NCI-H1436 treated with DMSO at 0.1 percent for 48 hours (cell line): ENCODE data around the gene TNFAIP2.

Experiments
- DNase-seq: peaks from one replicate; lab custom pipeline; 2025; lab: John Stamatoyannopoulos, UW

The TNFAIP2 gene, protein sequence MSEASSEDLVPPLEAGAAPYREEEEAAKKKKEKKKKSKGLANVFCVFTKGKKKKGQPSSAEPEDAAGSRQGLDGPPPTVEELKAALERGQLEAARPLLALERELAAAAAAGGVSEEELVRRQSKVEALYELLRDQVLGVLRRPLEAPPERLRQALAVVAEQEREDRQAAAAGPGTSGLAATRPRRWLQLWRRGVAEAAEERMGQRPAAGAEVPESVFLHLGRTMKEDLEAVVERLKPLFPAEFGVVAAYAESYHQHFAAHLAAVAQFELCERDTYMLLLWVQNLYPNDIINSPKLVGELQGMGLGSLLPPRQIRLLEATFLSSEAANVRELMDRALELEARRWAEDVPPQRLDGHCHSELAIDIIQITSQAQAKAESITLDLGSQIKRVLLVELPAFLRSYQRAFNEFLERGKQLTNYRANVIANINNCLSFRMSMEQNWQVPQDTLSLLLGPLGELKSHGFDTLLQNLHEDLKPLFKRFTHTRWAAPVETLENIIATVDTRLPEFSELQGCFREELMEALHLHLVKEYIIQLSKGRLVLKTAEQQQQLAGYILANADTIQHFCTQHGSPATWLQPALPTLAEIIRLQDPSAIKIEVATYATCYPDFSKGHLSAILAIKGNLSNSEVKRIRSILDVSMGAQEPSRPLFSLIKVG

DNA sequence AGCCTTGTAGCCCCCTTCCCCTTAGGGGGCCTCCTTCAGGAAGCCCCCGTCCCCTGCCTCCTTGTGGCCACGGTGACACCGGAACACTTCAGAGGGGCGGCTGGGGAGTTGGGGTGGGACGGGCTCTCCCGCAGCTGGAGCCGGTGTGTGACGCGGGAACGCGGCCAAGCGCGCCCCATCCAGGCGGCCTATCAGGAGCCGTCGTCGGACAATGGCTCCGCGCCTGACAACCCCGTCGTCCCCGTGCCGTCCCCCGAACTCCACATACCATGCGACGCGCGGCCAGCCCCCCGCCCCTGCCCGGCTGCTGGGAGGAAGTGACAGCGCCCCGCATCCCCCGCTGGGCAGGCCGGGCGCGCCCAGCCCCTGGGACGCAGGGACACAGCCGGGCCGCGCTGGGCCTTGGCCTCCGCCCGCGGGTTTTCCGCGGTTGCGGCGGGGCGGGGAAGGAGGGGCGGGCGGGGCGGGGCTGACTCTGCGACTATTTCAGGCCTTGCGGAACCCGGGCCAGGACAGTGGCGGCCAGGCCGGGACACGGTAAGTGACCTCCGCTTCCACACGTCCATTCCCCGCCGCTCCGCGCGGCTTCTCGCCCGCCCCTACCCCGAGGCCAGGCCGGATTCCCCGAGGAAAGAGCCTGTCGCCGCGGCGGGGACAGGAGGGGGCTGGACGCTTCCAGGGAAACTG, at the start of gene TNFAIP2:
TNFAIP2 (plus strand) TSS at position 515 of the 687 bp plus-strand sequence. CDS start 2,997 bp downstream, outside the sequence.
- no peak for DNase-seq

DNA sequence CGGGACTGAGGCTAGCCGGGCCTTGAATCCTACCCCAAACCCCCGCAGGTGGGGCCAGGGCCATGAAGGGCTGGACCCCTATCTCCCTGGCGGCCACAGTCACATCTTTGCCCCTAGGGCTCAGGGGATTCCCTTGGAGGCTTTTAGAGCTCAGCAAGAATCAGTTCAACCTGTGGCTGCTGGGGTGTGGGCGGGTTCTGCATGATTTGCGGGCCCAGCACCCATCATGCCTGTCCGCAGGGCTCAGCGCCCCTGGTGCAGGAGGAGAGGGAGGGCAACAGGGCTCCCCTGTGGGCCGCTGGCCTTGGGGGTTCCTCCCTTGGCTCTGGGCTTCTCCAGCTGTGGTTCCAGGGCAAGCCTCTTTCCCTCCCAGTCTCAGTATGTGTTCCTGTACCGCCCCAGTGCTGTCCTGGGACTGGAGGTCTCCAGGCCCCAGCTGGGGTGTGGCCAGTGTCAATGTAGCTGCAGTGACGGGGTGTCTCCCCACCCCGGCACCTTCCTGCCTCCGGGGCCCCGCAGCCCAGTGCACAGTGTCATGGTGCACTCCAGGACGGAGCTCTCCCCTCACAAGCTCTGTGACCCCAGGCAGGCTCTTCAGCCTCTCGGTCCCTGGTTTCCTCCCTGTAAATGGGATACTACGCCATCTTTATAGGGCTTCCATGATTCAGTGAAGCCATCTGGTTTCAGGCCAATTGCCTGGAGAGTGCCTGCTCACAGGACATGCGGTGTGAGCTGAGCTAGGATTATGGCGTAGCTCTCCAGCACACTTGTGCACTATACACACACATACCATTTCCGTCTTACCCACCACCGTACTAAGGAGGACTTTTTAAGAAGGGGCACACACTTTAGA, 49.2 kb upstream of the TNFAIP2 start:
- DNase-seq = no peak

DNA sequence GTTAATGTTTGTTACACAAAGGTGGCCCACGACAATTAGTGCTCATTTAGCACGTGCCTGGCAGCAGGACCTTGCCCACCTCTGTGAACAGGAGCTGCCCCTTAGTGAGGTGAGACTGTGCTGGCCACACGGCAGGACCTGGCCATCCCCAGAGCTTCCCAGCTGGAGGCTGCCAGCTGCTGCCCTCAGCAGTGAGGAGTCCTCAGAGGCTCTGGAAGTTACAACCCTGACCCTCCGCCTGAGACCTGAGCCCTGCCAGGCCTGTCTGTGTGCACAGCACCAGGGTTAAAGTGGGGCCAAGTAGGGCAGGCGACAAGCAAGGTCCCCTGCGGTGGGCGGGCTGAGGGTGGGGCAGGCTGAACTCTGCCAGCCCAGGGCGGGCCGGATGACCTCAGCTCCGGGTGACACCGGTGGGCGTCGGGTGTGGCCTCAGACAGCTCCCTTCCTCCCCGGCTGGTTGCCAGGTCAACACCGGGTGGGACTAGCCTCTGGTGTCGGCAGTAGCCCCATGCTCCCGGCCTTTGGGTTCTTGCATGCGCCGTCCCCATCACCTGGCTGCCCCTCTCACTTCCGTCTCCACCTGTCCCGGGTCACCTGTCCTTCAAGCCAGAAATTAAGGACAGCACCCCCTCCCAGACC, 48.4 kb upstream of the TNFAIP2 start:
- DNase-seq = no peak

DNA sequence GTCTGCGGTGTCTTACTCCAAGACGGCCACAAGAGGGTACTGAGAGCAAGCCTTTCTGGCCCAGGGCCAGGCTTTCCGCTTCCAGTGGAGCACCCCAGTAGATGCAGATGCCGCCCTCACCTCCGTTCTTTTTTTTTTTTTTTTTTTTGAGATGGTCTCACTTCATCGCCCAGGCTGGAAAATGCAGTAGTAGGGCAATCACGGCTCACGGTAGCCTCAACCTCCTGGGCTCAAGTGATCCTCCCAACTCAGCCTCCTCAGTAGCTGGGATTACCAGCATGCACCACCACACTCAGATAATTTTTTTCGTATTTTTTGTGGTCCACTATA, 44.9 kb upstream of the TNFAIP2 start:
- peak; percentile 52 for DNase-seq

DNA sequence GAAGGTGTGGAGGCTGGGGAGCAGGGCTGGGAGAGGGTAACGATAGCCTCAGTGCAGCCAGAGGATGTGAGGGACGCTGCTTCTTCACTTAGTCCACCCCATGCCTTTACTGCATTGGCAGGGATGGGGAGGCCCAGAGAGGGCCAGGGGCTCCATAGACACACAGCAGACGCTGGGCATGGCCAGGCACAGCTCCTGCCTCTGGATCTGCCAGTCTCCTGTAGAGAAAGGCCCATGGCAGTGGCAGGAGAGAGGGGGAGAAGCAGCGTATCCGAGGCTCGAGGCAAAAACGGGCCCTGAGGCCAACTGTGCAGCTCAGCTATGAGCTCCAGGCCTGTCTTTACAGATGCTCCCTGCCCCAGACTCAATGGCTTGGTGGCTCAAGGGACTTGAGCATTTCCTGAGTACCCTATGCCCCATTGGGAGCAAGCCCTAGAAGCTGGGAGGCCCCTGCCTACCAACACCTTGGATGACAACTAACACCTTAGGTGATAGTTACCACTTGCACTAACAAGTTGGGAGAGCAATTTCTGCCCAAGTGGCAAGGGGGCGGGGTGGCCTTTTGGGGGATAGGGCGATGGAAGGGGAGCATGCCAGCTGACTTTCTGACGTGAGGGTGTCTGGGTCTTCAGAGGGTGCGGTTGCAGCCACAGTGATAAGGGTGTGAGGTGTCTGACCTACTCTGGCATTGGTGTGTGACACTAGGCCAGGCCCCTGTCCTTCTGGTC, 44.2 kb upstream of the TNFAIP2 start:
- DNase-seq = no peak

DNA sequence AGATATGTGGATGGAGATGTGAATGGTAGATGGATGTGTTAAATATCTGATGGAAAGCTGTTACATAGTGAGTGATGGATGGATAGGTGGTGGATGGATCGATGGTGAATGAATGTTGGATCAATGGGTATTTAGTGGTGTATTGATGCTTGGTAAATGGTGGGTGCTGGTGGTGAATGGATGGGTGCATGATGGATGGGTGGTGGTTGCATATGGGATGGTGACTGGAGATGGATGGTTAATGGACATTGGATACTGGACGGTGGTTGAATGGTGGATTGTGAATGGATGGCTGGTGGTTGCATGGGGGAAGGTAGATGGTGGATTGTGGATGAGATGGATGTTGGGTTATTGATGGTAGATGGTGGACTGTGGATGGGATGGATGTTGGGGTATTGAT, 41.3 kb upstream of the TNFAIP2 start:
- no peak for DNase-seq

DNA sequence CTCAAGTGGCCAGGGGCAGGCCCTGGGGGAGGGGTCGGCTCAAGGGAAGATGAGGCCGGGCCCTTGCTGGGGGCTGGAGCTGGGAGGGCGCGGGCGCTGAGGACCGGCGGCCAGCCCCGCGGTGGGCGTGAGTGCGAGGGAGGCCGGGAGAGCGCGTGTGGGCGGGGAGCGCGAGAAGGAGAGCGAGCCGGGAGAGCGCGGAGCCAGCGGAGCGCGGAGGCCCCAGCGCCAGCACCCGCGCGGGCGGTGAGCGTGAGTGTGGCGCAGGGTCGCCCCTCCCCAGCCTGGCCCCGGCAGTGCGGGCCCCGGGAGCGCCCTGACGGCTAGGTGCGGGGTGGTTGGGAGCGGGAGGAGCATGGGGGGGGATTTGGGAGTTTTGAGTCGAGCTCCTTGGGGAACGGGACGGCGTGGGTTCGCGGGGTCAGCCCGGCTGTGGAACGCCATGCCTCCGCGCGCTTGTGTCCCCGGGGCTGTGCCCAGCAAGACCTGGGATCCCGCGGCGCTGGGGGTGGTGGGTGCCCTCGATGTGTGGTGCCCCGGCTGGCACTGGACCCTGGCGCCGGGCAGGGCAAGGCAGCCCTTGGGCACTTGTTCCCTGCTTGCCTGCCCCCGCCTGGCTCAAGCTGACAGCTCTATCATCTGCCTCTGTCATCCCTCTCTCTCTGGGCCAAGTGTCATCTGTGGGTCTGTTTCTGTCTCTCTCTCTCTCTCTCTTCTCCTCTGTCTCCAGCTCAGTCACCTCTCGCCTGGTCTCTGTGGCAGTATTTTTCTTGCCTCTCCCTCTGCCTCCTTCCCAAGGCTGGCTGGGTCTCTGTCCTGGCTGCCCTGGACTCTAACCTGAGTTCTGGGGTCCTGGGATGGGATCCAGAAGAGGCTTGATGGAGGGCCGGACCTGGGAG, 39.0 kb upstream of the TNFAIP2 start, which contains the start of gene LBHD2:
LBHD2 (plus strand) TSS at position 190 of the 899 bp plus-strand sequence. CDS start 1,803 bp downstream, outside the sequence.
- no peak for DNase-seq

DNA sequence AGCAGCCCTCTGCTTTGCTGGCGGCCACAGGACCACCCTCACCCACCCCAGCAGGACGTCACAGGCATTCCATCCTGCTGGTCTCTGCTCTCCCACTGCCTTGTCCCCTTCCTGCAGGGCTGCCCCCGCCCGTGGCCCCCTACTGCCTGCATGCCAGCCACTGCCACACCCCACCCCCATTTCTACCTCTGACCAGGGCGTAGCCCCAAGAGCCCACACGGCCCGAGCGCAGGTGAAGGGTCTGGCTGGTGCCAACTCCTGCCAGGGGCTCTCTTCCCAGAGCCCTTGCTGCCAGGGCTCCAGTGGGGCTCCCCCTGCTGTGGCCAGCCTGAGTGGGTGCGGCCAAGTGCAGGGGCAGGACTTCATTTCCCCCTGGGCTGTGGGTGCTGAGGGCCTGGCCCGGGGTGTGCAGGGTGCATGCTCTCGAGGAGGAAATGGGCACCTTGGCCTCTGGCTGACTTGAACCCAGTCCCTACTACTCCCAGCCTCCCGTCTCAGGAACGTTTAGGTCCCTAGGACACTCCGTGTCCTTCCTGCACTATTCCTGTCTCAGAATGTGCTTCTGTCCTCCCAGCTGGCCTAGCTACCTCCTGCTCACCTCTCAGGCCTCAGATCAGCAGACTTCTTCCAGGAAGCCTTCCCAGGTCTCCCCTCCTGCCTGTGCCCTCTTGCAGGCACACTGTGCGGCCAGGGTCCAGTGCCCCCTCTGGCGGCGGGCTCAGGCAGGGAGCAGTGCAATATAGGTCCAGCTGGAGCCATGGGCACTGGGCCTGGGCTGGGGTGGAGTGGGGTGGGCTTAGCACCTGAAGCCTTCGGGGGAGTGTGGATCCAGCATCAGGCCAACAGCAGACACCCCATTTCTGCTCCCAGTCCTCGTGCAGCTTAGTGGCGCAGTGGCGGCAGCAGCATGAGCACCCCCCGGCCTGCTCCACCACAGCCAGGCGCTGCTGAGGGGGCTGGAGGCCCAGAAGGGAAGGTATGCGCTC, 37.9 kb upstream of the TNFAIP2 start:
- no peak for DNase-seq

DNA sequence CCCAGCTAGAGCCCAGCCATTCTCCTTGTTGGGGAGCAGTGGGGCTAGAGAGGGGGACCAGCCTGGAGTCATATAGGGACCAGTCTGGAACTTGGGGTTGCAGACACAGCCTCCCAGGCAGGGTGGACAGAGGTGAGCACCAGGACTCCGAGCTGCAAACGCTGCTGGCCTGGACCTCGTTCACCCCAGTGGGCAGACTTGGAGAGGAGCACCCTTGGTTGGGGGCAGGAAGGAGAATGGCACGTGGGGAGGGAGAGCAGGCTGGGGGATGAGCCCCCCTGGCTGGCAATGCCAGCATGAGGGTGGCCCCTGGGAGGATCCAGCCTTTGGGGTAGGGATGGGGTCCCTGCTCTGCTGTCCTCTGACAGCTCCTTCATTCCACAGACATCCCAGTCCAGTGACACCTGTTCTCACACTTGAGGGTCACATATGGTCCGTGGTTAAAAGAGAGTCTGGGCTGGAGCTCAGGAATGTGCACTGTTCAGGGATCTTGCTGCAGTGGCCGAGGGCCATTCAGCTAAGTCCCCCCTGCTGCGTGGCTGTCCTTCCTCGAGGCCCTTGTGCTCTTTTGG, 36.4 kb upstream of the TNFAIP2 start:
- no peak for DNase-seq

DNA sequence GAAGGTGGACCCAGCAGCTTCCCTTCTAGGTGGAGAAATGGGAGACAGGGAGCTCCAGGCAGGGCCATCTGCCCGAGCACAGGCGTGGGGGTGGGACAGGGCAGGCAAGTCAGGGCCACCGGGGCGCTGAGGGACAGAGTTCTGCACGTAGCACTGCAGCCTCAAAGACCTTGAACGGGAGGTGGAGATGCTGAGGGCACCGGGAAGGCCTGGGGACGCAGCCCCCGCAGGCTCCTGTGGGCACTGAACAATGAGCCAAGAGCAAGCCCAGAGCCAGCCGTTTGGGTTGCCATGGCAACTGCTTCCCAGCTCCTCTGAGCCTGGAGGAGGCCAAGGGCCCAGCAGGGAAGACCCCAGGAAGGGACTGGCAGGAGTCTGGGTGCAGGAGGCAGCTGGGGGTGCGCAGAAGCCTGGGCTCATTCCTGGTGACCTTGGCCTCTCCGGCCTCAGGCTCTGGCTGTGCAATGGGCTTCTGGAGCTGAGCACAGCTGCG, 35.9 kb upstream of the TNFAIP2 start:
- DNase-seq = no peak

DNA sequence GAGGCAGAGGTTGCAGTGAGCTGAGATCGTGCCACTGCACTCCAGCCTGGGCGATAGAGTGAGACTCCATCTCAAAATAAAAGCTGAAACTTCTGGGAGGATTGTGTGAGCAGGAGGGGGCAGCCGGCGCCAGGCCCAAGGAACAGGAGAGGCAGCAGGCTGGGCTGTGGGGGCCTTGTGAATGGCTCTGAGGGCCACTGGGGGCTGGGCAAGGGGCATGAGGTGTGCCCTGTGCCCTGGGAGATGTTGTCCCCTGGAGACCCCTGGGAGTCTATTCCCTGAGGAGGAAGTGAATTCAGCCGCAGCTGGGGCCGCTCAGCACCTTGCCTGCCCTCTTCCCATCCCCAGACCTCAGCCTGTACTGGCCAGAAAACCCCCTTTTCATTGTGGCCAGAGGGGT, 34.3 kb upstream of the TNFAIP2 start:
- DNase-seq = no peak

DNA sequence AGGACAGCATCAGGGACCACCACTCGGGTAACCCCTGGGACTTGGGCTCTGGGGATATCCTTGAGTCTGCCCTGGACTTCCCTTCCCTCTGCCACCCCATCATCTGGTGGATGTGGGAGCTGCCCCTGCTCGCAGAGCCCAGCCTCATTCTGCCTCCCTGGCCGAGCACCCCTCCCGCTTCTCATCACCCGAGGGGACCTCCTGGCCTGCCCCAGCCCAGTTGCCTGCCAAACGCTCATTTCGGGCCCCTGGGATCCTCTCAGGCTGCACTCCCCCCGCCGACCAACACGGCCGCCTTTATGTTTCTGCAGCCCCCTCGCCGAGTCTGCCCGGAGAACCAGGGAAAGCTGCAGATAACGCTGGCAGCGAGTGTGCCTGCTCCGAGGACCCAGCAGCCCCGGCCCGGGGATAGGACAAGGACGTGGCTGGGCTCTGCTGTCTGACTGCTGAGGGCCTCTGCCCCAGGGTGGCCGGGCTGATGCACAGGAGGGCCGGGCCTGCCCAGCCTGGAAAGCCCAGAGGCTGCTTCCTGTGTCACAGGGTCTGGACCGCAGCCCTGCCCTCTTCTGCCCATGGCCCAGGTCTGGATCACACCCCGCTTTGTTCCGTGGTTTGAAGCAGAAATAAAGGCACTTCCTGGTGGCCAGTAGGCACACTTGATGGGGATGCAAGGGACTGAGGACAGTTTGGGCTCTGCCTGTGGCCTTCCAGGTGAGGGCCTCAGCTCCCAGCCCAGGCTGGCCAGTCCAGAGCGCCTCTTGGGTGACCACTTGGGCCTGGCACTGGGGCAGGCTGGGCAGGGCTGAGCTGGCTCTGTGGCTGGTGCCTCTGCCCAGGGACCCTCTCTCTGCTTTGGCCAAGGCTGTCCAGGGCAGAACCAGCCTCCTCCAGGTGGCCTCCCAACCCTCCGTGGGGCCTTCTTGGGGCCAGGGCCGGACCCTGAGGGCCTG, 33.6 kb upstream of the TNFAIP2 start:
- DNase-seq = no peak

DNA sequence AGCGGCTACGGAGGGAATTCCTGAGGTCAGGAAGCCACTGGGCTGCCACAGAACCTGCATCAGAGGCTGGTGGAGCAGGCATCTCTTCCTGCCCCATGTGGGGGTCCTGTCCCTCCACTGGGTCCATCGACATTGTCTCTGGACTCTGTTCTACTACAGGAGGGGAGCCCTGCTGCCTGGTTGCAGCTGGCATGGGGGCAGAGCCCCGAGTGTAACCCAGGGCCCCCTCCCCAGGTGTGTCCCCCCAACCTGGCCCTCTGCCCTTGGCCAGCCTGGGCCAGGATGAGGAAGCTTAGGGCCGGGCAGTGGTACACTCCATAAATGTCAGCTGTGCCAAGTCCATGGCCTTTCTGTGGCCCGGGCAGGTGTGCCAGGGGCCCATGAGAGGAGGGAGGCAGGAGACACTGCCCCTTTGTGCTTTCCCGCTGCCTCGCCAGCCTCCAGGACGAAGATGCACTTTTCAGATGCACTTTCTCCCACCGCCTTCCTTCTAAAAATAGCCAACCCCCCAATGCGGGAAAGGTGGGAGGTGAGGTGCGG, 32.7 kb upstream of the TNFAIP2 start:
- no peak for DNase-seq

DNA sequence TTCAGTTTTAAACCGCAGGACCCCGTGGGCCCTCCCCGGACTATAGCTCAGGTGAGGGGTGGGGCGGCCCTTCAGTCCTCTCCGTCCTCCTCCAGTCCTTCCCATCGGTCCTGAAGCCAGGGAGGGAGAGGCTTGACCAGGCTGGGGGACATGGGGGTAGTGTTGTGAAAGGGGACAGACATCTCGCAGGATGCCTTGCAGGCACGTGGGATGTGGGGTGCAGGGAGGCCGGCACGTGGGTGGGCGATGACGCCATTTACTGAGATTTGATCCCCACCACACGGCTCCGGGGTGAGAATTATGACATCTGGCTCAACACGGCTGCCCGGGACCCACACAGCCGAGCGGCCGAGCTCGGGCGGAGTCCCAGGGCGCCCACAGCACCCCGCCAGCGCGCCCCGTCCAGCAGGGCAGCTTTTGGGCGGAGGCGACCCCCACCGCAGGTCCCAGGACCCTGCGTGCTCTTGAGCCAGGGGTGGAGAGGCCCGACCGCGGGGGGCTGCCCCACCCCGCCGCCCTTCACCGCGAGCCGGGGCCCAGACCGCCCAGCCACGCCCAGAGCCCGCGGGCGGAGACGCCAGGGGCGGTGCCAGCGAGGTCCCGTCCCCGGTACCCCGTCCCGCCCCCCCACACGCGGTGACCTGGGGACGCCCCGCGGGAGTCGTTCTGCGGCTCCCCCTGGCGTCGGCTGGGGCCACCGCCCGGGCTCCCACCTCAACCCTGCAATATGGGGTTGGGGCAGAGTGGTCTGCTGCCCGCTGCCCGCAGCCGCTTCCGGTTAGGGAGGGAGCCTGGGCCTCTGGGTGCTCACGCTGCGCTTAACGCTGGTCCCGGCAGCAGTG, 32.0 kb upstream of the TNFAIP2 start:
- no peak for DNase-seq

DNA sequence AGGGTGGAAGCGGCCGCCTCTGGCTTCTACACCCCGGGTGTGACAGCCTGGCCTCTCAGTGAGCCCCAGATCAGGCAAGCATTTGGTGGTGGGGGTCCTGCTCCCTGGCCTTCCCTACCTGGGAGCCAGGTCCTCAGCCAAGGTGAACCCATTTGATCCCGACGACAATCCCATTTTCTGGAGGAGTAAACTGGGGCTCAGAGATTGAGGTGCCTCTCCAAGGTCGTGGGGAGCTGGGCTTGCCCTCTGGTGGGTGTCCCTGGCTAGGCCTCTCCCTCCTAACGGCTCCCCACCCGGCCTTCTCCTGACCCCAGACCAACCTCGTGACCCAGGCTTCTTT, 31.4 kb upstream of the TNFAIP2 start:
- DNase-seq = no peak
